ENCODE data around the gene NFATC2.

NFATC2 gene

DNA sequence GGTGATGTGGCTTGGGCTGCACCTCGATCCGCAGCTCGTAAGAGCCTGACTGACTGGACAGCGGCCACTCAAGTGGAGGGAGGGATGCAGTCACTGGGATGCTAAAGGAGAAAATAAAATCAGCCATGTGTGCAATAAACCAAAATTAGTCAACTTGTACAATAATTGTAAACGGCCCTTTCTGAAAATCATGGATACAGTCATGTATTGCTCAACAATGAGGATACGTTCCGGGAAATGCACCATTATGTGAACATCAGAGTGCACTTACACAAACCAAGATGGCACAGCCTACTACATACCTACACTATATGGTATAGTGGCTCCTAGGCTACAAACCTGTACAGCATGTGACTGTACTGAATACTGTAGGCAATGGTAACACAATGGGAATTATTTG is 25.7 kb downstream of the NFATC2 start:
- DNase-seq (ENCODE audit: extremely low read depth in 1 of 2, low read depth in 1 of 2), result no peak

DNA sequence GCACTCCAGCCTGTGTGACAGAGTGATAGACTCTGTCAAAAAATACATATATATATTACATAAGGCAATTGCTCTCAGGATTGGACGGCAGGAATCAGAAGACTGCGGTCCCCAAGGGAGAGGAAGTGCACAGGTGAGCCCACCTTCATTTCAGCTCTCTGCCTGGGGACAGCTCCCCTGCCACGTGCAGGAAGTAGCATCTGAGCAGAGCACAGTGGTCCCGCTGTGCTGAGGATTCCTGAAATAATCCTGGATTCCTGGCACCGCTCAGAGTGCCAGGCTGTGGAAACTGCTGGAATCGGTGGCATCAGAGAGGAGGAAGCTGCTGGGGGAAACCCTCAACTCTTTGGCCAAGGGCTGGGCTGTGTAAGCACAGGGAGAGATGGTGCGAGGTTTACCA is 27.7 kb downstream of the NFATC2 start:
- DNase-seq (ENCODE audit: extremely low read depth in 1 of 2, low read depth in 1 of 2), result no peak

DNA sequence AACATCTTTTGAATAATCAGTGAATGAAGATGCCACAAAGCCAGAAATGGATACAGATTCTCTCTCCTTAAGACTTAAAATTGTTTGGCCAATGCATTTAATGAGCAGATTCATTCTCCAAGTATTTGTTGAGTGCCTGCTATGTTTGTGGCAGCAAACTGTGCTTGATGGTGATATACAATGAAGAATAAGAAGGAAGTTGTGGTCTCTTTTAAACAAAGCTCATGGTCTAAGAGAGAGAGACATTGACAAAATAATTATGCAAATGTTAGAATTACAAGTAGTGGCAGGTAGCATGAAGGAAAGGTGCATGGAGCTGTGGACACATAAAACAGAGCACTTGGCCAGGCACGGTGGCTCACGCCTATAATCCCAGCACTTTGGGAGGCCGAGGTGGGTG is 28.3 kb downstream of the NFATC2 start:
- DNase-seq (ENCODE audit: extremely low read depth in 1 of 2, low read depth in 1 of 2), result no peak

DNA sequence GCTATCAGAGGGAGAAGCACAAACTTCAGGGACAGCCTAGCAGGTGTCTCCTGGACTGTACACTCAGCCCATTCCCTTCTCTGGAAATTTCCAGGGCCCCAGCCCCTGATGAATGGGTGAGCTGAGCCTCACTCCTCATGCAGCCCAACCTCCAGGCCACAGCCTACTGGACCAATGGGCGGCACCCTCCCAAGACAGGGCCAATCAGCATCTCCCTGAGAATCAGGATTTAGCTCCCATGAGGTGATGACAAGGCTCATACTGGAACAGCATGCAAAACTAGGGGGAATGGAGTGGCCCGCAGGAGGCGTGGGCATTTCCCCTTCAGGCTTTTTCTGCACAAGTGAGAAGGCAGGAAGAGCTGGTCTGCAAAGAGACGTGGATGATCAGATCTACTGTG is 29.0 kb downstream of the NFATC2 start:
- DNase-seq (ENCODE audit: extremely low read depth in 1 of 2, low read depth in 1 of 2), result no peak

DNA sequence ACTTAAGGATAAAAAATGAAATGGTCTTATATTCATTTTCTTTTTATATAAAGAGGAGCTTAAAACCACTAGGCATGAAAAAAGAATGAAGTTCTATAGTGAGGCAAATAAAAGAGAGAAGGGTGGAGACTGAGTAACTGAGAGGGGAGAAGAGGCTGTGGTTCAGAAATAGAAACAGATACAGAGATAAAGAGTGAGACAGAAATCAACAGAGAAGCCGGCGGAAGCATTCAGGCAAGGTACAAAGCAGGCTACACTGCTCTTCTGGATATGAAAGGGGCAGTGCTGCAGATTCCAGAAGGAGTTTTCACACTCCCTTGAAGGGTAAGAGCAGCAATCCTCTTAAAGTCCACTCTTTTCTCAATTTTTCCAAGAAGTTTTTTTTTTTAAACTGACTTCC is 29.9 kb downstream of the NFATC2 start:
- no peak for DNase-seq (ENCODE audit: extremely low read depth in 1 of 2, low read depth in 1 of 2)

DNA sequence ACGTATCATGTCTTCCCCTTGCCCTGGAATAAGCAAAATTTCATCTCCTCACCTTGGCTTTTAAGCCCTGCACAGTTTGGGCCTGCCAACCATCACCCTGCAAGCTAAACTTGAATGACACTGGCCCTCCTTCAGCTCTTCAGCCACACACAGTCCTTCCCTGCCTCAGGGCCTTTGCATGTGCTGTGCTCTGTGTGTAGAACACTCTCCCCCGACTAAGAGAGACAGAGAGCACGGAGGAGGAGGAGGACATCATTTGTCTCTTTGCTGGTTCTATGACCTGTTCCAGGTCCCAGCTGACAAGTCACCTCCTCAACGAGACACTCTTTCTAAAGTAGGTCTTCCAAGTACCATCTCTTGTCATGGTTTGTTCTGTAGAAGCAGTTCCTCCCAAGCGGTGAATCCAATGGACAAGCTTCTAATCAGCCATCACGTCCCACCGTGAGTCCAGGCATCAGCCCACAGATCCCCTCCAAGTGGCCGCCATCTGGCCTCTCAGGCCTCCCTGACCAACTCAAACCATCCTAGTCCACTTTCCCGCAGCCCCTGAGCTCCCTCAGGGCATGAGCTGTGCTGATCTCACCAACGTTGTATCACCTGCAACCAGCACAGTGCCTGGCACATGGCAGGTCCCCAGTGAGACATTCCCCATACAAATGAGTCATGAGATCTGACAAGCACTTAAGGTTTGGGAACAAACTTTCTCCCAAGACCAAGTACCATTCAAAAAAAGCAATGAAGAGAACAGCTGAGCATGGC is 30.5 kb downstream of the NFATC2 start:
- DNase-seq (ENCODE audit: extremely low read depth in 1 of 2, low read depth in 1 of 2), result no peak

DNA sequence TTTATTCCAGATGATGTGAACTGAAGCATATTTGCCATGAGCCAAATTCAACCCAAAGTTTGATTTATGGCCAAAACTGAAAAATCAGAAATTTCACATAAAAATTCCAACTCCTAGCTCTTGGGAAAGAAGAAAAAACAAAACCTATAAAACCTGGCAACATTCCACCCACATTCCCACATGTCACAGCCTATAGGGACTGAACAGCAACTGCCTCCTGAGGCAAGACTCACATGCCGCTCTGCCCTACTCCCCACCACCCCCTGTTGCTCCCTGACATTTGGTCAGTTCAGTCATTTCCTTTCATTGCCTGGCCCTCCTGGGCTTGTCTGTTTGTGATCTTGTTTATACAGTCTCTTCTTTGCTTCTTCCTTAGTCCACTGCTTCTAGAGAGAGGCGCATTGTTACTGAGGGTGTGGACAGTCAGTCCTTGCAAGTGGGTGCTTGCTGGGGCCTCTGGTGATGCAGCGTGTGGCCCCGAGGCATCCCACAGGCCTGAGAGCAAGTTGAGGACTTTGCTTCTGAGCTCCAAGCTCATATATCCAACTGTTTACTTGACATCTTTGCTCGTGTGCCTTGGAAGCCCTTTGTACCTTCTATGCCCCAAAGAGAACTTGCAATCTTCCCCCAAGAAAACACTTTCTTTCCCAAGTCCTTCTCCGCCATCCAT is 31.4 kb downstream of the NFATC2 start:
- no peak for DNase-seq (ENCODE audit: extremely low read depth in 1 of 2, low read depth in 1 of 2)

DNA sequence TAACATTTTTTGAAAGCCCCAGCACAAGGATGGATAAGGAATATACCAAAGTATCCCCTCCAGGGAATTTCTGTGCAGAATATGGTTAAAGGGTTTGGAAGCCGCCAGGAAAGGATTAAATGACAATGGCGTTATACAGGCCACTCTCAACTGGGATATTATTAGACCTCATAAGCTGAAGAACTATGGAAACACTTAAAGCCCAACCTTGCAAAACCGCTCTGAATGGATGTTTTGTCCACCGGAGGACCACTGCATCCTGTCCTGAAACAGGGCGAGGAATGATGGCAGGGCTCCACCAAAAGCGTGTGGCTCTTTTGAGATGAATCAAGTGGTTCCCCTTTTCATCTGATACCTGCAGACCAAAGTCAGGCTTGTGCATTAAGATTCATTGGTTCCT is 32.4 kb downstream of the NFATC2 start:
- no peak for DNase-seq (ENCODE audit: extremely low read depth in 1 of 2, low read depth in 1 of 2)

DNA sequence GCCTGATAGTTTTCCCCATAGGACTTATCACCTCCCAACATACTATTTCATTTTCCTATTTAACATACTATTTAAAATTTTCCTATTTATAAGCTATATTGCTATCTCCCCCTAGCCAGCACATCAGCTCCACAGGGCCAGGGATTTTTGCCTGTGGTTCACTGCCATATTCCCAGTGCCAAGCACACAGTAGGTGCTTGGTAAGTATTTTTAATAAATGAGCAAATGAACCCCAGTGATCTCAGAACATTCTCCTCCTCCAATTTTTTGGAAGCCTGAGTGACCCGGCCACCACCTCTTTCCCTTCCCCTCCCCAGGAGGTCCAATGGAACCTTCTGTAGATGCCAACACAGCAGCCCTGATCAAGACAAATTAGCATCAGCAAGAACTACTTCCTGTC is 33.3 kb downstream of the NFATC2 start:
- DNase-seq (ENCODE audit: extremely low read depth in 1 of 2, low read depth in 1 of 2), result no peak

DNA sequence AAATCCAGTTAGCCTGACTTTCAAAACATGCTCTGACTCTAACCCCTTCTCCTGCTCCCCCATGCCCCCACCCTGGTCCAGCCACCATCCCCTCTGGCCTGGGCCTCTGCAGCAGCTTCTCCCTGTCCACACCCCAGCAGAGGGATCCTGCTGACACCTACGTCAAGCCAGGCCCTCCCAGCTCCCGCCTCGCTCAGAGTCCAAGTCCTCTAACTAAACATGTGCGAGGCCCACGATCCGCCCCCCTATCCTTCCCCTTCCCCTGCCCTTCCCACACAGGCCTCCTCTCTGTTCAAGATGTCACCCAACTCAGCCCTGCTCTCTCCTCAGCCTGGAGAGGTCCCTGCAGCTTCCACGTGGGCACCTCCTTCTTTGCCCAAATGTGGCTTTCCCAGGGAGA is 33.7 kb downstream of the NFATC2 start:
- DNase-seq (ENCODE audit: extremely low read depth in 1 of 2, low read depth in 1 of 2), result no peak

DNA sequence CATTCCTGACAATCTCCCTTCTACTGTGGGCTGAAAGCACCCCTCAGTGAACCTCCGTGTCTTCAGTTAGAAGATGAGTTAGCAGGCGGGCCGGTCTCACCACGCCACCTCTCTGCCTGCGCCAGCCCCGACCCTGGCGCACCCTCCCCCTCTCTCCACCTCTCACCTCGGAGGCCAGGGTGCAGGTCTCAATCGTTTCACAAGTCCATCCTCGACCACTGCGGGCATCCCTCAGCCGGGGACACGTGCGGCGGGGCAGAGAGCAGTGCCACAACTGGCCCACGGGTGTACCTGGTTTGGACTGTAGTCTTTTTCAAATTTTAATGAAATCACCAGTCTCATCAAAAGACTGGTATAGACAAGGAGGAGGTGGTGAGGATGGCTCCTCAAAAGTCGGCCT is 34.4 kb downstream of the NFATC2 start:
- DNase-seq (ENCODE audit: extremely low read depth in 1 of 2, low read depth in 1 of 2), result no peak

DNA sequence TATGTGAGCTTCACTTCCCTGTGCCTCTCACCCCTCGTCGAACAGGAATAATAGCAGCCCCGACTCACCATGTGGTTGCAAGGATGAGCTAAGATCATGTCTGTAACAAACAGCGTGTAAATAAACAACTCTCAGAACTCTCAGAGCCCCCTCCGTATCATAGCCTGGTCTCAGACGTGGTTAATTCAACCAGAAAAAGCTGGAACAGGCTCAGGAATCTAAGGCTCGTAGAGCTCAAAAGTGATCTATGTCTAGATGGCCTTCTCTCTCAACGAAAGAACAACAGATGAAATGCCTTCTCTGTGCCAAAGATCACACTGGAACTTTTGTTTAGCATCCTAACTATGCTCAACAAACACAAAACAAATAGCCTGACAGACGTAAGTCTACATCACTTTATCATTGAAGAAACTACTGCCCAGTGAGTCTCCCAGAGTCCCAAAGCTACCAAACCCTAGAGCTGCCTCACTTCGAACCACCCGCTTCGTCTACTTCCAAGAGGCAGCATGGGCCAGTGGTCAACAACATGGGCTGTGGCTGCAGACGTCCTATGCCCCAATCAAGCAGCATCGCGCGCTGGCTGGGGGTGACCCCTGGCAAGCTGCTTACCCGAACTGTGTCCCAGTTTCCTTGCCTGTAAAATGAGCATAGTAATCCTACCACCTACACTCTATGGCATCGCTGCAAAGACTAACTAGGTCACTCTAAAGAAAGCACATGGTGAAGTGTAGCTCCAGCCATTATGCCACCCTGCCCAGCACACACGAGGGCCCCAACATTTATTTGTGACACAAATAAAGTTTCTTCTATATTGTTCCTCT is 35.1 kb downstream of the NFATC2 start:
- no peak for DNase-seq (ENCODE audit: extremely low read depth in 1 of 2, low read depth in 1 of 2)

DNA sequence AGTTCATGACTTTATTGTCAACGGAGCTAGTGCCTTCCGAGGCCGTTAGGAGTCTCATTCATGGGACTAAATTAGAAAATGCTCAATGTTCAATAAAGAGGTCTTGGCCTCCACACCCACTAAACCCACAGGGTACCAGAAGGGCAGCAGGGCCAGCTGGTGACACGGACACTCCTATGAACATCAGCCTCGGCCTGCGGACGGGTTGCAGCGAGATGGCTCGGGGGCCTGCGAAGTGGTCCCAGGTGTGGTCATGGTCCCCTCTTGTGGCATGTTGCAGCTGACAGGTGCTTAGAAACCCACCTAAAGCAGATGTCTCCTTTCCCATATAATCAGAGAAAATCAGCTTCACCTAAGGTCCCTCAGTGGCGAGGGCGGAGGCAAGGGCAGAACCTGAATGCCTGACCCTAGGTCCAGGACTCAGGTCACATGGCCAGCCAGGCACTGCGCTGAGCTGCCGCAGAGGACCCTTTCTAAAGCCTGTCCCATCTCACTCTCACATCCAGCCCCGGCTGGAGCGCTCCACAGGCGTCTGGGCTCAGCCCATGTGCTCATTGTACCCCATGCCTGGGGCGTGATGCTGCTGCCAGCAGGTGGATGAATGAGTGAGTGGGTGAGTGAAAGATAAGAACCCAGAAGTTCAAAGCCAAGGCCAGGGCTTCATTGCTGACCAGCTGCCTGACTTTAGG is 35.8 kb downstream of the NFATC2 start:
- DNase-seq (ENCODE audit: extremely low read depth in 1 of 2, low read depth in 1 of 2), result no peak

DNA sequence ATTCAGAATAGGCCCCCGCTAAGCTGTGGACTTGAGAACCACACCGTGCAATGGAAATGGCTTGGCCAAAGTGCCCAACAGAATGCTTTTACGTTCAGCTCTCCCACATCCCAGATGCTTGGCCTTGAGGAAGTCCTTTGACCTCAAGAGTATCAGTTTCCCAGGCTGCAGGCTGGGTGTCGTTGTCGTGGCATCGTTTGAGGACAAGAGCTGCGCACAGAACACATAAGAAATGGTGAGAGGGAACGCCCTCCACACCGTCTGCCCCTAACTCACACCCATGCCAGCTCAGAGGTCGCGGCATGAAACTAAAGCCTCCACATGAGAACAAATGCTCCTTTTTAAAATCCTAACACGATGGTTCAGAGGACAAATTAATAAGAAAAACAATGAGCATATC is 37.0 kb downstream of the NFATC2 start:
- DNase-seq (ENCODE audit: extremely low read depth in 1 of 2, low read depth in 1 of 2), result no peak

DNA sequence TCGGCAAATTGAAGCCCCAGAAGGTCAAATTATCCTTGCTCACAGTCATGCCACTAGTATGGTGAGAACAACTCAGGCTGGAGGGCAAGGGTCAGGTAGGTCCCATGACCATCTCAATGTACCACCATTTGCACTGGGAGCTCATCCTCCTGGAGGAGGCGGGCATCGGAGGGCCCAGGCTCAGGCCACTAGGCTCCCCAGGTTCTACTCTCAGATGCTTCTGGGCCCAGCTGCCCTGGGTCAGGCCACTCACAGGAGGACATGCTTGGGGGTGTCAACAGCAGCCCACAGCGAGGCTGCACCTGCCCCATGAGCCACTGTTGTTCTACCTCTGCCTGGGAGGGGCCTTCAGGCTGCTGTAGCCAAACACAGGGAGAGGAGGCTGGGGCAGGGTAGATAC is 39.1 kb downstream of the NFATC2 start:
- no peak for DNase-seq (ENCODE audit: extremely low read depth in 1 of 2, low read depth in 1 of 2)

DNA sequence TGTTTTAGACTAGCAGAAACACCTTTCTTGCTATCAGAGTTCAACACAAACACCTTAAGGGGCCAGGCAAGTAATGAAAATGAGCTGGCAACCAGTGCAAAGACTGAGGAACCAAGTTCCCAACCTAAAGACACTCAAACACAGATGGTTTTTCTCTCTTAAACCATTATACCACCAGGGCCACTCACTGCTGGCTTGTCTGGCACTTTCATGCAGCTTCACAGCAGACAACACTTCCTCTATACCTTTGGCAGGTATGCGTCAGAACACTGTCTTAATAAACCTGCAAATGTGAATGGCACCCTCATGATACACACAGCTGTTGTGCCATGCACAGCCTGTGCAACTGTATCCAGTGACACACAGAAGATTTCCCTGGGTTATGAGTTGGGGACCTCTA is 41.6 kb downstream of the NFATC2 start:
- DNase-seq (ENCODE audit: extremely low read depth in 1 of 2, low read depth in 1 of 2), result no peak

DNA sequence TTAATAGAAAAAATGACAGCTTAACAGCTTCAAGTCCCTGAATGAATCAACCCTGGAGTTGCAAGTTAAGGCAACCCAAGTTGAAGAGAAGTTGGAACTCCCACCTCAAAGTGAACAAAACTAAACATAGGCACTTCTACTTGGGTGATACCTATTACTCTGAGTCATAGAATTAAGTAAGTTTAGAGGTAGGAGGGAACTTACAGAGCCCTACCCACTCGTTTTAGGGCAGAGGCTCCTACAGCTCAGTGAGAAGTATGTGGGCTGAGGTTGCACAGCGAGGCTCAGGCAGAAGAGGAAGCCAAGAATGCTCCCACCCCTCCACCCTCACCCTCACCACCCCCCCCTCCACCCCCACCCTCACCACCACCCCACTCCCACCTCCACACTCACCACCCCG is 42.2 kb downstream of the NFATC2 start:
- no peak for DNase-seq (ENCODE audit: extremely low read depth in 1 of 2, low read depth in 1 of 2)

DNA sequence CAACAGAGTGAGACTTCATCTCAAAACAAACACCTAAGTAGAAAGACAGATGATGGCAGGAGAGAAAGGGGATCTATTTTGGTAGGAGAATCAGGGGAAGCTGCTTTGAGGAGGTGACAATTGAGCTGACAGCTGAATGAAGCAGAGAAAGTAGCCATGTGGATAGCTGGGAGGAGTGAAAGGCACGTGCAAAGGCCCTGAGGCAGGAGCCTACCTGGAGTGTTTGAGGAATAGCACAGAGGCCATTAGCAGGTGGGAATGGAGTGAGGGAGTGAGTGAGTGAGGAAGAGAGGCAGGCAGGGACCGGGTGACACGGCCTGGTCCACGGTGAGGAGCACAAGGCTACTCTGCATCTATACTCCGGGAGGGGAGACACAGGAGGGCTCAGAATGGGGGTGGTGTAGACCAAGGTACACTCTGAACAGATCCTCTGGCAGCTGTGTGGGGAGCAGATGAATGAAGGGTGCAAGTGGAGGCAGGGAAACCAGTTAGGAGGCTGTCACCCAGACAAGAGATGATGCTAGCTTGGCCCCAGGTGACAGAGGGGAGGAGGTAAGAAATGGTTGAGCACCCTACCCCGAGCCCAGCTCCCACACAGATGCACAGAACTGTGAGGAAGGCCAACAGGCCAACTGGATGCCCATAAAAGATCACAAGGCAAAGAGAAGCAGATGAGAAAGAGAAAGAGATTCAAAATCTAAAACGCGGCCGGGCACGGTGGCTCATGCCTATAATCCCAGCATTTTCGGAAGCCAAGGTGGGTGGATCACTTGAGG is 43.6 kb downstream of the NFATC2 start:
- no peak for DNase-seq (ENCODE audit: extremely low read depth in 1 of 2, low read depth in 1 of 2)

DNA sequence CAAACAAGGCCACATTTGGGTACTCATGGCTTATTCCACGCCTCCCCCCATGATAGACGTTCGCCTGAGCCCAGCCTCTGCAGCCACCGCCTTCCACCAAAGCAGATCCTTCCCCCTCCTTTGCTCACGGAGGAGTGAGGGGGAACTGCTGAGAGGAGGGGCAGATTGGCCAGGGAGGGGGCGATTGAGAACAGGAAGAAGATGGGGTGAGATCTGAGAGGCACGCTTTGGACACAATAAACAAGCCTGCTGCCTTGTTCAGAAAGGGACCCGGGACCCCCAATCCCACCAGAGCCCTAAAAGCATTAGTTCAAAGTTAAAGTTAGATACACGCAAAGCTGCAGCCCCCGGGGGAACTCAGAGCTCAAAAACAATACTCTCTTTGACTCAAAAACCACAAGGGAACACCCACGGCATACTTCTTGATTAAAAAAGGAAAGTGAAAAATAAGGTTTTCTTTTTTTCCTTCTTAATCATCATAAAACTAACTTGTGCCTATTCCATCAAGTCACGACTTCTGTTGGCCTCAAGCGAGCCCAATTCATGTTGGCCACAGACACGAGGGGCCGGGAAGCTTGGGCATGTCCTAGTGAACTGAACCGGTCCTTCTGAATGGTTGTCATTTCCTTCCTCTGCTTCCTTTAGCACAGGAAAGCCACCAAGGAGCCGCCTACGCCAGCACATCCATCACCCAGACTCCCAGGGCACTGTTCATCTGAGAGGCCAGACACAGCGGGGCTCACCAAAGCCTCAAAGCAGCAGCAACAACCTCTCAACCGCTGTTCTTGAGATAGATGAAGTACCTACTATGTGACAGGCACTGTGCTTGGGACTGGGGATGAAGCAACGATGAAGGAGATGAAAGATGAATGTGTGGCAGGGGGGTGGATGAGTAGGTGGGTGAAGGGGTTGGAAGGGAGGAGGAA is 44.7 kb downstream of the NFATC2 start:
- no peak for DNase-seq (ENCODE audit: extremely low read depth in 1 of 2, low read depth in 1 of 2)

DNA sequence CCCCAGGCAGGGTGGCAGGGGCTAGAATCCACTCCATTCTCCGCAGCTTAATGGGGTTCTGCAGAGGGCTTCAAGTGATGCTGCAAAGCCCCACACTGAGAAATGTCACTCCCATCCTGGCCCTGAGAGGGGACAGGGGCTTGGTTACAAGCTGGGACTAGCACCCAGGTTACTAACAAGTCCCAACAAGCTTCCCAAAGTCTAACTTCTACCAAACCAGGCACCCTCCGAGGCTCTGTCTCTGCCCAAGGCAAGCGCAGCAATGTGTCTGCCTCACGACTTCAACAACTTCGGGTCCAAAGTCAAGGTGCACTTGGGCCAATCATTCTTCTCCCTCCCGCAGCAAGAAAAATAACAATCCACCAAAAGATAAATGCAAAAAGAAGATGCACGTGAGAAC is 45.6 kb downstream of the NFATC2 start:
- no peak for DNase-seq (ENCODE audit: extremely low read depth in 1 of 2, low read depth in 1 of 2)

Measured in activated CD8-positive, alpha-beta memory T cell treated with anti-CD3 and anti-CD28 coated beads for 1 hour (primary cell).